OCI-LY3 (cell line): ENCODE data around the gene TBC1D23.

Experiments
- EZH2phosphoT487 ChIP-seq: fragments of 200-600 bp; shearing (Covaris generic); IDR thresholded peaks from 2 replicates; pipeline ENCODE4 v1.6.1; 2018; ENCODE audit warnings: antibody characterized with exemption, mixed run types, low read depth
- TF ChIP-seq, protein P1 (sequence below): fragments of 200-600, 300-600 bp; sonication (generic); IDR thresholded peaks from 2 replicates; pipeline ENCODE4 v1.5.1; 2014; ENCODE audit warnings: antibody characterized with exemption, low read length, low read depth

DNA sequence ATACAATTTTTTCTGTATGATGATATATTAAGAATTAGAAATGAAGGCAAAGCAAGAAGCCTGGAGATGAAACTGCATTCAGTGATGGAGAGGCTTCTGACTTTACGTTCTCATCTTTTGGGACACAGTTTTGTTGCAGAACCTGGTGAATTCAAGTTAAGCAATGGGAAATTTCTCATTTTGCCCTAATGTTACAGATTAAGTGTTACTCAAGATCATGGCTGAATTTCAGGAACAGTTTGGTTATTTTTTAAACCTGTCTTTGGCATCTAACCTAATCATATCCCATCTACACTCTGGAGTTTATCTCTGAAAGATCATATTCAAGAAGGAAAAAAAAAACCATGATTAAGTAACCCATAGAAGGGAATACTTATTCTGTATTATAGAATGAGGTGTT lies 79.7 kb downstream of the TBC1D23 start:
- TF ChIP-seq, protein P1, sequence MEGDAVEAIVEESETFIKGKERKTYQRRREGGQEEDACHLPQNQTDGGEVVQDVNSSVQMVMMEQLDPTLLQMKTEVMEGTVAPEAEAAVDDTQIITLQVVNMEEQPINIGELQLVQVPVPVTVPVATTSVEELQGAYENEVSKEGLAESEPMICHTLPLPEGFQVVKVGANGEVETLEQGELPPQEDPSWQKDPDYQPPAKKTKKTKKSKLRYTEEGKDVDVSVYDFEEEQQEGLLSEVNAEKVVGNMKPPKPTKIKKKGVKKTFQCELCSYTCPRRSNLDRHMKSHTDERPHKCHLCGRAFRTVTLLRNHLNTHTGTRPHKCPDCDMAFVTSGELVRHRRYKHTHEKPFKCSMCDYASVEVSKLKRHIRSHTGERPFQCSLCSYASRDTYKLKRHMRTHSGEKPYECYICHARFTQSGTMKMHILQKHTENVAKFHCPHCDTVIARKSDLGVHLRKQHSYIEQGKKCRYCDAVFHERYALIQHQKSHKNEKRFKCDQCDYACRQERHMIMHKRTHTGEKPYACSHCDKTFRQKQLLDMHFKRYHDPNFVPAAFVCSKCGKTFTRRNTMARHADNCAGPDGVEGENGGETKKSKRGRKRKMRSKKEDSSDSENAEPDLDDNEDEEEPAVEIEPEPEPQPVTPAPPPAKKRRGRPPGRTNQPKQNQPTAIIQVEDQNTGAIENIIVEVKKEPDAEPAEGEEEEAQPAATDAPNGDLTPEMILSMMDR: no peak
- no peak for TF ChIP-seq EZH2phosphoT487
